SK-N-SH (cell line): ENCODE measurements around the gene DMGDH. TPM values are rescaled to one million over a fixed set of nuclear protein-coding genes. Genes with fewer than 3 reads are reported as not detected.

Source experiments
- CTCF ChIA-PET: fragments of 300-600, 350-600 bp; formaldehyde crosslinking; extraction: SDS; loops from one replicate; lab custom pipeline; 2021; lab: Yijun Ruan, JAX
- POLR2A ChIA-PET: fragments of 350-600 bp; sonication (Branson Sonifier 250); formaldehyde crosslinking; extraction: SDS; loops from one replicate; lab custom pipeline; 2020; ENCODE audit warnings: antibody characterized with exemption, inconsistent platforms; lab: Yijun Ruan, JAX
- DNase-seq: peaks from one replicate; pipeline ENCODE4 v3.0.0; 2012
- H2AFZ ChIP-seq: fragments of 200-600 bp; sonication (generic); 2 replicates; pipeline ENCODE4 v1.8.1; 2016; ENCODE audit warnings: antibody characterized with exemption, mild to moderate bottlenecking, low read depth
- H3F3A ChIP-seq: fragments of 200-600 bp; sonication (generic); replicated peaks from 2 replicates; pipeline ENCODE3; 2016; ENCODE audit warnings: antibody characterized with exemption, mild to moderate bottlenecking; ENCODE audit not compliant: insufficient read depth
- H3K27ac ChIP-seq, 2 experiments: fragments of 200-500 bp in 1 of 2; fragments of 200-600 bp in 1 of 2; sonication (Bioruptor generic) in 1 of 2; sonication (generic), shearing (Covaris generic) in 1 of 2; 2 replicates each; pipeline versions ENCODE4 v1.5.1 to v1.6.1; 2014 to 2016; ENCODE audit warnings: low read depth in 2 of 2, inconsistent platforms in 1 of 2, low read length in 1 of 2, mild to moderate bottlenecking in 1 of 2, mixed read lengths in 1 of 2
- H3K27me3 ChIP-seq: fragments of 200-600 bp; sonication (generic), shearing (Covaris generic); 2 replicates; pipeline ENCODE4 v1.6.1; 2016; ENCODE audit warnings: mixed run types; ENCODE audit not compliant: insufficient read depth
- H3K36me3 ChIP-seq, 2 experiments: fragments of 200-500 bp in 1 of 2; fragments of 200-600 bp in 1 of 2; sonication (Bioruptor generic) in 1 of 2; sonication (generic) in 1 of 2; replicated peaks in 1 of 2; 2 replicates each; pipeline versions ENCODE3 to v1.5.1; 2014 to 2016; ENCODE audit warnings: low read length in 1 of 2, mild to moderate bottlenecking in 1 of 2; ENCODE audit not compliant: insufficient read depth in 2 of 2, control insufficient read depth in 1 of 2
- H3K4me1 ChIP-seq, 2 experiments: fragments of 200-500 bp in 1 of 2; fragments of 200-600 bp in 1 of 2; sonication (Bioruptor generic) in 1 of 2; sonication (generic), shearing (Covaris generic) in 1 of 2; 2 replicates each; pipeline versions ENCODE4 v1.5.1 to v1.6.1; 2014 to 2016; ENCODE audit warnings: low read depth in 1 of 2, low read length in 1 of 2, mixed run types in 1 of 2; ENCODE audit not compliant: insufficient read depth in 2 of 2, control insufficient read depth in 1 of 2
- H3K4me2 ChIP-seq: fragments of 200-600 bp; sonication (generic), shearing (Covaris generic); 2 replicates; pipeline ENCODE4 v1.6.1; 2017; ENCODE audit warnings: mixed run types
- H3K4me3 ChIP-seq, 2 experiments: fragments of 200-500 bp in 1 of 2; fragments of 200-600 bp in 1 of 2; sonication (Bioruptor generic) in 1 of 2; sonication (generic), shearing (Covaris generic) in 1 of 2; 2 replicates each; pipeline versions ENCODE4 v1.5.1 to v1.8.1; 2014 to 2016; ENCODE audit warnings: low read depth in 2 of 2, inconsistent platforms in 1 of 2, low read length in 1 of 2, mild to moderate bottlenecking in 1 of 2, mixed read lengths in 1 of 2, moderate library complexity in 1 of 2
- H3K79me2 ChIP-seq: fragments of 200-600 bp; sonication (generic); 2 replicates; pipeline ENCODE4 v1.8.1; 2017; ENCODE audit warnings: mild to moderate bottlenecking; ENCODE audit not compliant: insufficient read depth
- H3K9ac ChIP-seq: fragments of 200-600 bp; sonication (generic); 2 replicates; pipeline ENCODE4 v1.6.1; 2017; ENCODE audit warnings: mixed run types
- H3K9me2 ChIP-seq: fragments of 200-600 bp; sonication (generic); 2 replicates; pipeline ENCODE4 v1.6.1; 2017; ENCODE audit warnings: mixed run types
- H3K9me3 ChIP-seq: fragments of 200-600 bp; sonication (generic); 2 replicates; pipeline ENCODE4 v1.6.1; 2017; ENCODE audit warnings: mixed run types, mild to moderate bottlenecking, moderate library complexity
- H4K20me1 ChIP-seq: fragments of 200-600 bp; sonication (generic); 2 replicates; pipeline ENCODE4 v1.6.1; 2017; ENCODE audit warnings: mild to moderate bottlenecking, mixed run types; ENCODE audit not compliant: insufficient read depth
- CTCF ChIP-seq: fragments of 200-600 bp; sonication (generic); IDR thresholded peaks from 2 replicates; pipeline ENCODE4 v1.6.1; 2017; ENCODE audit warnings: antibody characterized with exemption, mild to moderate bottlenecking, moderate library complexity
- ELF1 ChIP-seq: IDR thresholded peaks from 2 replicates; pipeline ENCODE4 v1.4.0; 2012
- EP300 ChIP-seq, 2 experiments: IDR thresholded peaks; 2 replicates each; pipeline versions ENCODE4 v1.4.0 to v1.6.1; 2012; ENCODE audit warnings: borderline replicate concordance in 1 of 2, low read depth in 1 of 2, low read length in 1 of 2
- EZH2phosphoT487 ChIP-seq: fragments of 200-600 bp; sonication (generic); IDR thresholded peaks from 2 replicates; pipeline ENCODE4 v1.6.1; 2017; ENCODE audit warnings: low read depth, mixed run types, mild to moderate bottlenecking, antibody characterized with exemption, moderate library complexity, borderline replicate concordance
- GABPA ChIP-seq: IDR thresholded peaks from 2 replicates; pipeline ENCODE4 v1.4.0; 2012; ENCODE audit warnings: low read depth, mild to moderate bottlenecking
- GATA2 ChIP-seq: sonication (generic); formaldehyde crosslinking; IDR thresholded peaks from 2 replicates; pipeline ENCODE4 v1.5.0; 2020; ENCODE audit warnings: mild to moderate bottlenecking, missing genetic modification reagents
- IRF3 ChIP-seq: fragments of 150-350 bp; IDR thresholded peaks from 2 replicates; pipeline ENCODE4 v1.6.1; 2016; ENCODE audit warnings: mild to moderate bottlenecking, low read depth, low read length
- JUND ChIP-seq: IDR thresholded peaks from 2 replicates; pipeline ENCODE4 v1.4.0; 2012
- MAX ChIP-seq: IDR thresholded peaks from 2 replicates; pipeline ENCODE4 v1.4.0; 2012; ENCODE audit warnings: low read depth
- MEF2A ChIP-seq: IDR thresholded peaks from 2 replicates; pipeline ENCODE4 v1.4.0; 2012; ENCODE audit warnings: low read depth, borderline replicate concordance
- NFIC ChIP-seq: IDR thresholded peaks from 2 replicates; pipeline ENCODE4 v1.4.0; 2012; ENCODE audit warnings: borderline replicate concordance
- NRF1 ChIP-seq: IDR thresholded peaks from 2 replicates; pipeline ENCODE4 v1.6.1; 2012; ENCODE audit warnings: low read depth, mild to moderate bottlenecking, low read length
- RCOR1 ChIP-seq: fragments of 150-350 bp; IDR thresholded peaks from 2 replicates; pipeline ENCODE4 v1.6.1; 2017; ENCODE audit warnings: antibody characterized with exemption, low read length
- RXRA ChIP-seq: IDR thresholded peaks from 2 replicates; pipeline ENCODE4 v1.4.0; 2012; ENCODE audit warnings: low read depth, mild to moderate bottlenecking, borderline replicate concordance
- SIN3A ChIP-seq: IDR thresholded peaks from 2 replicates; pipeline ENCODE4 v1.6.1; 2012; ENCODE audit warnings: low read depth, mild to moderate bottlenecking, low read length, moderate library complexity, borderline replicate concordance
- TAF1 ChIP-seq: IDR thresholded peaks from 2 replicates; pipeline ENCODE4 v1.6.1; 2012; ENCODE audit warnings: low read depth, mild to moderate bottlenecking, low read length, moderate library complexity, borderline replicate concordance
- TEAD4 ChIP-seq: IDR thresholded peaks from 2 replicates; pipeline ENCODE4 v1.4.0; 2012; ENCODE audit warnings: mild to moderate bottlenecking, borderline replicate concordance; ENCODE audit not compliant: insufficient read depth
- USF1 ChIP-seq: IDR thresholded peaks from 2 replicates; pipeline ENCODE4 v1.4.0; 2012; ENCODE audit warnings: low read depth, borderline replicate concordance
- USF2 ChIP-seq: fragments of 150-350 bp; IDR thresholded peaks from 2 replicates; pipeline ENCODE4 v1.6.1; 2017; ENCODE audit warnings: antibody characterized with exemption, low read length, low read depth, borderline replicate concordance
- YY1 ChIP-seq: IDR thresholded peaks from 2 replicates; pipeline ENCODE4 v1.4.0; 2012; ENCODE audit warnings: low read depth, mild to moderate bottlenecking
- ZBTB33 ChIP-seq: IDR thresholded peaks from 2 replicates; pipeline ENCODE4 v1.4.0; 2012; ENCODE audit warnings: low read depth, borderline replicate concordance
- WGBS: methylation state at CpG from one replicate; pipeline ENCODE4 v1.1.6; 2017; ENCODE audit warnings: low lambda C conversion rate; 5-methylcytosine and 5-hydroxymethylcytosine counted together
- polyA plus RNA-seq, 3 experiments: library from polyadenylated mRNA; depleted of rRNA; stranded (reverse); fragments of >200 nt; gene quantifications; 2 replicates each; pipeline ENCODE4 v1.2.3, GENCODE V29; 2012

The DMGDH gene
- polyA plus RNA-seq, 1 of the 3 experiments (the other 2 are of a cell fraction), result 0.56 TPM

GRCh38 chr5:79005936-79006631 is 63.4 kb downstream of the DMGDH start:
- CTCF ChIA-PET, result interaction anchor here (1.0 to 6.8 kb wide), 2 partner anchors 7 to 16 kb away, joined by 3 to 104 read pairs; no protein-coding TSS in a partner anchor
- Histone ChIP-seq H3K9me3 (no peaks in the 10 kb centered on the region), H3K36me3 (no peaks in the 10 kb centered on the region), H4K20me1 (no peaks in the 10 kb centered on the region), H3K9ac (no peak overlapping the region), H2AFZ (no peak overlapping the region), H3K4me2 (no peak overlapping the region), H3K79me2 (no peaks in the 10 kb centered on the region), H3K9me2 (no peaks in the 10 kb centered on the region), H3K4me3 (no peak overlapping the region), H3F3A (peaks cover 9% of the 10 kb centered on the region), H3K27me3 (no peaks in the 10 kb centered on the region), H3K27ac (no peak overlapping the region), H3K4me1 (peaks cover 2 to 9% of the 10 kb centered on the region in 2 experiments; a peak in 2 of 4 replicates)
- WGBS, result 79% methylated on average over 6 of the region's 6 CpGs
- no peak for TF ChIP-seq RXRA
- TF ChIP-seq SIN3A, result no peak
- no peak for TF ChIP-seq MEF2A
- TF ChIP-seq TEAD4, result no peak
- no peak for TF ChIP-seq CTCF
- TF ChIP-seq ZBTB33, result no peak
- TF ChIP-seq JUND, result no peak
- TF ChIP-seq IRF3, result no peak
- no peak for TF ChIP-seq GATA2
- no peak for TF ChIP-seq MAX
- no peak for DNase-seq
- POLR2A ChIA-PET, result no interaction called here

GRCh38 chr5:79005151-79005550 is 64.3 kb downstream of the DMGDH start:
- no peaks in the 10 kb centered on the region for H3K9me2 ChIP-seq
- no peaks in the 10 kb centered on the region for H3K9me3 ChIP-seq
- no peaks in the 10 kb centered on the region for H3K36me3 ChIP-seq
- ChIA-PET POLR2A (no interaction called here), CTCF (interaction anchor here (1.5 kb wide), 1 partner anchor 20 kb away, joined by 5 read pairs; no protein-coding TSS in a partner anchor)
- H3K4me1 ChIP-seq, result peaks cover 2 to 9% of the 10 kb centered on the region in 2 experiments; a peak in 2 of 4 replicates
- no peaks in the 10 kb centered on the region for H3K79me2 ChIP-seq
- H3F3A ChIP-seq, result peaks cover 7% of the 10 kb centered on the region
- WGBS, result 58% methylated on average over 4 of the region's 4 CpGs
- H3K27me3 ChIP-seq, result no peaks in the 10 kb centered on the region
- no peak overlapping the region for H3K9ac ChIP-seq
- H3K4me3 ChIP-seq, result no peak overlapping the region
- no peaks in the 10 kb centered on the region for H4K20me1 ChIP-seq
- no peak overlapping the region for H2AFZ ChIP-seq
- H3K4me2 ChIP-seq, result no peak overlapping the region
- DNase-seq, result no peak
- H3K27ac ChIP-seq, result no peak overlapping the region
- TF ChIP-seq RCOR1 (no peak), RXRA (no peak), YY1 (no peak), NFIC (no peak), ELF1 (no peak), USF2 (no peak), EP300 (IDR thresholded peaks at IDR 0.05; ENCODE audit: borderline replicate concordance in 1 of 2, low read depth in 1 of 2, low read length in 1 of 2) (no peak), NRF1 (no peak), MEF2A (no peak), USF1 (no peak), EZH2phosphoT487 (no peak), GABPA (no peak), TAF1 (no peak)
